WTC11 (cell line): Measurements from ENCODE around the gene MZF1.

Source experiments
- ATF6 ChIP-seq: sonication (generic); formaldehyde crosslinking; IDR thresholded peaks from 2 replicates; pipeline ENCODE4 v1.8.1; 2023; ENCODE audit warnings: mild to moderate bottlenecking, missing genetic modification reagents
- CREB1 ChIP-seq: sonication (generic); formaldehyde crosslinking; IDR thresholded peaks from 2 replicates; pipeline ENCODE4 v1.8.0; 2023; ENCODE audit warnings: mild to moderate bottlenecking, missing genetic modification reagents
- ETV6 ChIP-seq: sonication (generic); formaldehyde crosslinking; IDR thresholded peaks from 2 replicates; pipeline ENCODE4 v1.8.1; 2022; ENCODE audit warnings: mild to moderate bottlenecking, missing genetic modification reagents
- FOXK1 ChIP-seq: sonication (generic); formaldehyde crosslinking; IDR thresholded peaks from 2 replicates; pipeline ENCODE4 v1.8.0; 2022; ENCODE audit warnings: mild to moderate bottlenecking, moderate library complexity, missing genetic modification reagents
- FOXP1 ChIP-seq: sonication (generic); formaldehyde crosslinking; IDR thresholded peaks from 2 replicates; pipeline ENCODE4 v1.8.0; 2022; ENCODE audit warnings: missing genetic modification reagents, mild to moderate bottlenecking, moderate library complexity, borderline replicate concordance
- NR1H2 ChIP-seq: sonication (generic); formaldehyde crosslinking; IDR thresholded peaks from 2 replicates; pipeline ENCODE4 v1.9.0; 2021; ENCODE audit warnings: mild to moderate bottlenecking, moderate library complexity, missing genetic modification reagents
- NR3C1 ChIP-seq: sonication (generic); formaldehyde crosslinking; conservative IDR thresholded peaks from 2 replicates; pipeline ENCODE4 v1.8.1; 2023; ENCODE audit warnings: low read depth, mild to moderate bottlenecking, missing genetic modification reagents
- SP1 ChIP-seq: sonication (generic); formaldehyde crosslinking; conservative IDR thresholded peaks from 2 replicates; pipeline ENCODE4 v1.8.1; 2022; ENCODE audit warnings: missing genetic modification reagents
- USF2 ChIP-seq: sonication (generic); formaldehyde crosslinking; IDR thresholded peaks from 2 replicates; pipeline ENCODE4 v1.8.1; 2023; ENCODE audit warnings: mild to moderate bottlenecking, missing genetic modification reagents, moderate library complexity
- ZNF281 ChIP-seq: sonication (generic); formaldehyde crosslinking; IDR thresholded peaks from 2 replicates; pipeline ENCODE4 v1.8.0; 2023; ENCODE audit warnings: mild to moderate bottlenecking, missing genetic modification reagents
- TF ChIP-seq, protein P1 (sequence below): fragments of 200-600 bp; IDR thresholded peaks from 2 replicates; pipeline ENCODE4 v1.8.0; 2022; ENCODE audit warnings: antibody characterized with exemption

GRCh38 chr19:58546019-58546530 is 27.1 kb downstream of the MZF1 start:
- TF ChIP-seq, protein P1, sequence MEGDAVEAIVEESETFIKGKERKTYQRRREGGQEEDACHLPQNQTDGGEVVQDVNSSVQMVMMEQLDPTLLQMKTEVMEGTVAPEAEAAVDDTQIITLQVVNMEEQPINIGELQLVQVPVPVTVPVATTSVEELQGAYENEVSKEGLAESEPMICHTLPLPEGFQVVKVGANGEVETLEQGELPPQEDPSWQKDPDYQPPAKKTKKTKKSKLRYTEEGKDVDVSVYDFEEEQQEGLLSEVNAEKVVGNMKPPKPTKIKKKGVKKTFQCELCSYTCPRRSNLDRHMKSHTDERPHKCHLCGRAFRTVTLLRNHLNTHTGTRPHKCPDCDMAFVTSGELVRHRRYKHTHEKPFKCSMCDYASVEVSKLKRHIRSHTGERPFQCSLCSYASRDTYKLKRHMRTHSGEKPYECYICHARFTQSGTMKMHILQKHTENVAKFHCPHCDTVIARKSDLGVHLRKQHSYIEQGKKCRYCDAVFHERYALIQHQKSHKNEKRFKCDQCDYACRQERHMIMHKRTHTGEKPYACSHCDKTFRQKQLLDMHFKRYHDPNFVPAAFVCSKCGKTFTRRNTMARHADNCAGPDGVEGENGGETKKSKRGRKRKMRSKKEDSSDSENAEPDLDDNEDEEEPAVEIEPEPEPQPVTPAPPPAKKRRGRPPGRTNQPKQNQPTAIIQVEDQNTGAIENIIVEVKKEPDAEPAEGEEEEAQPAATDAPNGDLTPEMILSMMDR: no peak
- TF ChIP-seq NR3C1 (CRISPR knock-in tag): no peak
- no peak for TF ChIP-seq SP1 (CRISPR knock-in tag)
- no peak for TF ChIP-seq FOXP1 (CRISPR knock-in tag)
- TF ChIP-seq FOXK1 (CRISPR knock-in tag): no peak
- no peak for TF ChIP-seq ZNF281 (CRISPR knock-in tag)
- TF ChIP-seq ATF6 (CRISPR knock-in tag): no peak
- TF ChIP-seq NR1H2 (CRISPR knock-in tag): no peak
- no peak for TF ChIP-seq CREB1 (CRISPR knock-in tag)
- no peak for TF ChIP-seq USF2 (CRISPR knock-in tag)
- no peak for TF ChIP-seq ETV6
